ENCODE measurements around the gene DAD1.

Gene DAD1

GRCh38 chr14:22530127-22530526, 58.9 kb downstream of the DAD1 start:
- no peak for DNase-seq (ENCODE audit: insufficient read length, low spot score)
- TF ChIP-seq POLR2AphosphoS5 (IDR thresholded peaks at IDR 0.05; ENCODE audit: low read depth, low read length) (no peak), PAX5 (IDR thresholded peaks at IDR 0.05; ENCODE audit: insufficient read depth, low read length, severe bottlenecking) (no peak), POLR2A (IDR thresholded peaks at IDR 0.05; ENCODE audit: low read depth, low read length) (no peak), POU2F2 (IDR thresholded peaks at IDR 0.05; ENCODE audit: low read depth, low read length) (no peak), SPI1 (IDR thresholded peaks at IDR 0.05; ENCODE audit: low read depth, low read length) (no peak)
- FAIRE-seq: peak; percentile 55

DNA sequence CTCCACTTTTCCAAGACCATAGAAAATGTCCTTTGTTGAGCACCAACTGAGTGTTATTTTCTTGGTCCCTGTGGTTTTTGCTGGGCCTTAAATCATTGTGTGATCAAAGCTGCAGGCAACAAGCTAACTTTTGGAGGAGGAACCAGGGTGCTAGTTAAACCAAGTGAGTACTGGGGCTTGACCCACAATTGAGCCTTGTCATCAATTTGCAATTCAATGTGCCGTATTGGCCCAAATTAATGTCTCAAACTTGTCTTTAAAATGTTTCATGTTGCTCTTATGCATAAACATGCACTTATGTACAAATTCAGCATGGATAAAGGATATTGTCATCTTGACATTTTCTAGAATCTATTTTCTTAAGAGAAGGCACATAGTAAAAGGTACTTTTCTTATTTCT, 62.3 kb downstream of the DAD1 start:
- TF ChIP-seq PAX5 (IDR thresholded peaks at IDR 0.05; ENCODE audit: insufficient read depth, low read length, severe bottlenecking) (no peak), POLR2A (IDR thresholded peaks at IDR 0.05; ENCODE audit: low read depth, low read length) (no peak), TAF1 (IDR thresholded peaks at IDR 0.05; ENCODE audit: low read depth, low read length) (no peak), SPI1 (IDR thresholded peaks at IDR 0.05; ENCODE audit: low read depth, low read length) (no peak), POU2F2 (IDR thresholded peaks at IDR 0.05; ENCODE audit: low read depth, low read length) (no peak), POLR2AphosphoS5 (IDR thresholded peaks at IDR 0.05; ENCODE audit: low read depth, low read length) (no peak)
- FAIRE-seq: no peak
- no peak for DNase-seq (ENCODE audit: insufficient read length, low spot score)

- DNase-seq (ENCODE audit: insufficient read length, low spot score) (no peak), FAIRE-seq (no peak)
- TF ChIP-seq POU2F2 (IDR thresholded peaks at IDR 0.05; ENCODE audit: low read depth, low read length) (no peak), TAF1 (IDR thresholded peaks at IDR 0.05; ENCODE audit: low read depth, low read length) (no peak), POLR2A (IDR thresholded peaks at IDR 0.05; ENCODE audit: low read depth, low read length) (no peak), PAX5 (IDR thresholded peaks at IDR 0.05; ENCODE audit: insufficient read depth, low read length, severe bottlenecking) (no peak), SPI1 (IDR thresholded peaks at IDR 0.05; ENCODE audit: low read depth, low read length) (no peak), POLR2AphosphoS5 (IDR thresholded peaks at IDR 0.05; ENCODE audit: low read depth, low read length) (no peak)
Measured at GRCh38 chr14:22526218-22526617, 62.8 kb downstream of the DAD1 start.

- FAIRE-seq (no peak), DNase-seq (ENCODE audit: insufficient read length, low spot score) (no peak)
- TF ChIP-seq PAX5 (IDR thresholded peaks at IDR 0.05; ENCODE audit: insufficient read depth, low read length, severe bottlenecking) (no peak), SPI1 (IDR thresholded peaks at IDR 0.05; ENCODE audit: low read depth, low read length) (no peak), POU2F2 (IDR thresholded peaks at IDR 0.05; ENCODE audit: low read depth, low read length) (no peak), POLR2A (IDR thresholded peaks at IDR 0.05; ENCODE audit: low read depth, low read length) (no peak), TAF1 (IDR thresholded peaks at IDR 0.05; ENCODE audit: low read depth, low read length) (no peak), POLR2AphosphoS5 (IDR thresholded peaks at IDR 0.05; ENCODE audit: low read depth, low read length) (no peak)
Measured at GRCh38 chr14:22524784-22525161, 64.3 kb downstream of the DAD1 start.

DNA sequence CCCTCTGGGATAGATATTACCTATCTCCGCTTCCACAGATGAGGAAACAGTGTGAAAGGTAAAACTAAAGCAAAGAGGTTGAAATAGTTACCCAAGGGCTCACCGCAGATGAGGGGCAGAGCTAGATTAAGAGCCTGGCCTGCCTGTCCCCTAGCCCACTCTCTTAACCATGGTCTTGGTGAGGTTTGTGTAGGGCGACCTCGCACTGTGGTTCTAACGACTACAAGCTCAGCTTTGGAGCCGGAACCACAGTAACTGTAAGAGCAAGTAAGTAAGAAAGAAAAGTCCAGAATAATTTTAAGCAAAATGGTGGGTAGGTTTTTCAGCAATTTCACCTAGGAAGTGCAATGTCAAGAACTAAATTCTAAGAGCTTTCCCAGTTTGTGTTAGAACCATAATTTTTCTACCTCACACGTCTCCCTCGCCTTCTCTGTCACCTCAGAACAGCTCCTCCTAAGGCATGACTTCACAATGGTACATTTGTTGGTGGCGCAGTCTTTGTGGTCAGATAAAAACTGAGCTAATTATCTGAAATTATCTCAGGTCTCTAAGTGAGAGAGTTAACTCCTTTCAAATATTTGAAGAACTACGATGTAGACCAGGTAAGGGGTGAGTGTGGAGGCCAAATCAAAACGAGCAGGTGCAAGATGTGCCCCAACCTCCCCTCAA, 64.8 kb downstream of the DAD1 start:
- DNase-seq (ENCODE audit: insufficient read length, low spot score): no peak
- FAIRE-seq: no peak
- TF ChIP-seq POLR2A (IDR thresholded peaks at IDR 0.05; ENCODE audit: low read depth, low read length) (no peak), POU2F2 (IDR thresholded peaks at IDR 0.05; ENCODE audit: low read depth, low read length) (no peak)

DNA sequence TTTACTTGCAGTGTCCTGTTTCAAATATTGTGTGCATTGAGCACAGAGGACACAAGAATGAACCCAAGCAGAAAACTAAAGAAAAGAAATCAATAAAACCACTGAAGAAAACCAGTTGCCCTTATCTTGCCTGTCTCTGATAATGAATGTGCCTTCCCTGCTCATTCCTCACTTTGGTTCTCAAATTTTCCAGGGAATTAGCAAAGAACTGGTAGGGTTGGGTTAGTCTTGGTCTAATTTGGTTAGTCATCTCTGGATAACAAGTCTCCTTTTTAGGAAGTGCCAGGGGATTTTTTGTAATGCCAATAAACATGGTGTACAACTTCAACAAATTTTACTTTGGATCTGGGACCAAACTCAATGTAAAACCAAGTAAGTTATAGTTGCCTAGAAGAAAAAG, 65.7 kb downstream of the DAD1 start:
- TF ChIP-seq TAF1 (IDR thresholded peaks at IDR 0.05; ENCODE audit: low read depth, low read length) (no peak), PAX5 (IDR thresholded peaks at IDR 0.05; ENCODE audit: insufficient read depth, low read length, severe bottlenecking) (no peak), SPI1 (IDR thresholded peaks at IDR 0.05; ENCODE audit: low read depth, low read length) (peak; percentile 48), POLR2A (IDR thresholded peaks at IDR 0.05; ENCODE audit: low read depth, low read length) (no peak), POLR2AphosphoS5 (IDR thresholded peaks at IDR 0.05; ENCODE audit: low read depth, low read length) (no peak), POU2F2 (IDR thresholded peaks at IDR 0.05; ENCODE audit: low read depth, low read length) (no peak)
- FAIRE-seq (no peak), DNase-seq (ENCODE audit: insufficient read length, low spot score) (no peak)

DNA sequence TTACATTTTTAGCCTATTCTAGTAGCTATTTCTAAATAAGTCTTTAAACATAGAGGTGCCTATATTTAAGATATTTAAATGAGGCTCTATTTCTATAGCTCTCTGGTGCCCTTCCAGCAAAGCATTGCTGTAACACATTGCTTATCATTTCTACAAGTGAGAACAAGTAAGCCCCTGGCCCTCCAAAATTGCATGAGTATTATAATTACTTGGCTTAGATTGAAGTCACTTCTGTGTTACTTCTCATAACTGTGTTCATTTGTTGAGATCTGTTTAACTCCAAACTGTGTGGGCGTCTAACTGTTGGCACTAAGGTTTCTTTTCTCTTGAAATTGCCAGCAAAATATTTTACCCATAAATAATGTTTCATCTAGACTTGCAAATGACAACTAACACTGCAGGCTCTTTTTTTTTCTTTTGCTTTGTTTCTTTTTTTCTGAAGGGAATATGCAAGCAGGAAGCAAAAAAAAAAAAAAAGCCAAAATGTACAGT, 66.5 kb downstream of the DAD1 start:
- DNase-seq (ENCODE audit: insufficient read length, low spot score): no peak
- no peak for TF ChIP-seq POLR2A (IDR thresholded peaks at IDR 0.05; ENCODE audit: low read depth, low read length)
- TF ChIP-seq TAF1 (IDR thresholded peaks at IDR 0.05; ENCODE audit: low read depth, low read length): no peak
- TF ChIP-seq SPI1 (IDR thresholded peaks at IDR 0.05; ENCODE audit: low read depth, low read length): no peak
- no peak for TF ChIP-seq PAX5 (IDR thresholded peaks at IDR 0.05; ENCODE audit: insufficient read depth, low read length, severe bottlenecking)
- no peak for TF ChIP-seq POU2F2 (IDR thresholded peaks at IDR 0.05; ENCODE audit: low read depth, low read length)
- TF ChIP-seq POLR2AphosphoS5 (IDR thresholded peaks at IDR 0.05; ENCODE audit: low read depth, low read length): no peak
- no peak for FAIRE-seq

- no peak for DNase-seq (ENCODE audit: insufficient read length, low spot score)
- FAIRE-seq: peak; percentile 61
- no peak for TF ChIP-seq POLR2AphosphoS5 (IDR thresholded peaks at IDR 0.05; ENCODE audit: low read depth, low read length)
- TF ChIP-seq TAF1 (IDR thresholded peaks at IDR 0.05; ENCODE audit: low read depth, low read length): no peak
- no peak for TF ChIP-seq POLR2A (IDR thresholded peaks at IDR 0.05; ENCODE audit: low read depth, low read length)
- no peak for TF ChIP-seq POU2F2 (IDR thresholded peaks at IDR 0.05; ENCODE audit: low read depth, low read length)
- no peak for TF ChIP-seq SPI1 (IDR thresholded peaks at IDR 0.05; ENCODE audit: low read depth, low read length)
- TF ChIP-seq PAX5 (IDR thresholded peaks at IDR 0.05; ENCODE audit: insufficient read depth, low read length, severe bottlenecking): no peak
Measured at GRCh38 chr14:22521449-22522239, 67.4 kb downstream of the DAD1 start.

- DNase-seq (ENCODE audit: insufficient read length, low spot score) (no peak), FAIRE-seq (no peak)
- no peak for TF ChIP-seq TAF1 (IDR thresholded peaks at IDR 0.05; ENCODE audit: low read depth, low read length)
- TF ChIP-seq SPI1 (IDR thresholded peaks at IDR 0.05; ENCODE audit: low read depth, low read length): peak; percentile 94
Measured at GRCh38 chr14:22520796-22521195, 68.2 kb downstream of the DAD1 start.

All from GM12891 (cell line).